ENCODE results near the gene RC3H2.

The RC3H2 gene

GRCh38 chr9:122923947-122924346 is 18.8 kb upstream of the RC3H2 start:
- TF ChIP-seq REST (IDR thresholded peaks at IDR 0.05; ENCODE audit: insufficient read depth in 1 of 2, low read depth in 2 of 2, low read length in 2 of 2) = no peak
- TF ChIP-seq TAF1 (IDR thresholded peaks at IDR 0.05; ENCODE audit: borderline replicate concordance, insufficient read depth, low read length) = no peak
- TF ChIP-seq POLR2AphosphoS5 (IDR thresholded peaks at IDR 0.05; ENCODE audit: low read depth, low read length) = no peak
- no peak for TF ChIP-seq FOXP2 (optimal IDR thresholded peaks at IDR 0.05; ENCODE audit: borderline replicate concordance, extremely low read depth, extremely low read length, insufficient read depth)
- no peak for TF ChIP-seq SIN3A (IDR thresholded peaks at IDR 0.05; ENCODE audit: borderline replicate concordance, insufficient read depth, low read length)

DNA sequence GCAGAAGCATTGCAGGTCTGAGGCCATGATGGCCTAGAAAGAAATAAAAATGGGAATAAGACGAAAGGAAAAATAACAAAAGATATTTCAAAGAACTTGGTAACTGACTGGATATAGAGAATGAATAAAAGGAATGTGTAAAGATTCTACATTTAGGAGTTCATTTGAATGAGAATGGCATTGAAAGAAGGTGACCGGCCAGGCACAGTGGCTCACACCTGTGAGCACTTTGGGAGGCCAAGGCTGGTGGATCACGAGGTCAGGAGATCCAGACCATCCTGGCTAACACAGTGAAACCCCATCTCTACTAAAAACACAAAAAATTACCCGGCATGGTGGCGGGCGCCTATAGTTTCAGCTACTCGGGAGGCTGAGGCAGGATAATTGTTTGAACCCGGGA is 17.6 kb upstream of the RC3H2 start:
- TF ChIP-seq SIN3A (IDR thresholded peaks at IDR 0.05; ENCODE audit: borderline replicate concordance, insufficient read depth, low read length) (no peak), REST (IDR thresholded peaks at IDR 0.05; ENCODE audit: insufficient read depth in 1 of 2, low read depth in 2 of 2, low read length in 2 of 2) (no peak), FOXP2 (optimal IDR thresholded peaks at IDR 0.05; ENCODE audit: borderline replicate concordance, extremely low read depth, extremely low read length, insufficient read depth) (no peak), TAF1 (IDR thresholded peaks at IDR 0.05; ENCODE audit: borderline replicate concordance, insufficient read depth, low read length) (no peak), POLR2AphosphoS5 (IDR thresholded peaks at IDR 0.05; ENCODE audit: low read depth, low read length) (no peak)

DNA sequence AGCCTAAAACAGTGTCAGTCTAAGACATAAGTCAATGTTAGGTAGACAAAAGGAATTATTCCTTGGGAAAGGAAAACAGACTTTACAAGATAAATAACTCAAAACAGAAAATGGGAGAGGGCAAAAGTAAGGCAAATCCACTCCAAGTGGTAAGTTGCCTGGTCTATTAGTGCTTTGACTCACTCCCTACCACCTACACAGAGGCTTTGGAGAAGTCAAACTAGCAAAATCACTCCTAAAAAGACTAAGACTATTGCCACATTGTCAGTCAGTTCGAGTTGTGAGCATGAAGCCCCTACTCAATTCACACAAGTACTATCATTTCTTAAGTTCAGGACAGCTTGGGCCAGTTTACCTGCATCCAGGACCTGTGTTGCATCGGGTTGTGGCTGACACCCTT is 13.2 kb upstream of the RC3H2 start:
- TF ChIP-seq FOXP2 (optimal IDR thresholded peaks at IDR 0.05; ENCODE audit: borderline replicate concordance, extremely low read depth, extremely low read length, insufficient read depth) = no peak
- TF ChIP-seq POLR2AphosphoS5 (IDR thresholded peaks at IDR 0.05; ENCODE audit: low read depth, low read length) = no peak

- TF ChIP-seq TAF1 (IDR thresholded peaks at IDR 0.05; ENCODE audit: borderline replicate concordance, insufficient read depth, low read length) (peak; percentile 65; the same call in 1 of the 2 replicates), POLR2AphosphoS5 (IDR thresholded peaks at IDR 0.05; ENCODE audit: low read depth, low read length) (peak; percentile 65), REST (IDR thresholded peaks at IDR 0.05; ENCODE audit: insufficient read depth in 1 of 2, low read depth in 2 of 2, low read length in 2 of 2) (0 out of 4 replicates have a peak, but pooled peaks of 1 of the 2 experiments have one; percentile 31), FOXP2 (optimal IDR thresholded peaks at IDR 0.05; ENCODE audit: borderline replicate concordance, extremely low read depth, extremely low read length, insufficient read depth) (no peak), SIN3A (IDR thresholded peaks at IDR 0.05; ENCODE audit: borderline replicate concordance, insufficient read depth, low read length) (peak; percentile 67; the same call in 1 of the 2 replicates)
Measured at GRCh38 chr9:122912964-122913673, 8.0 kb upstream of the RC3H2 start, which contains the start of gene ZBTB6. TSS of gene ZBTB6 (minus strand) at chr9:122913323. CDS start at chr9:122912072, 1,251 bp downstream.

DNA sequence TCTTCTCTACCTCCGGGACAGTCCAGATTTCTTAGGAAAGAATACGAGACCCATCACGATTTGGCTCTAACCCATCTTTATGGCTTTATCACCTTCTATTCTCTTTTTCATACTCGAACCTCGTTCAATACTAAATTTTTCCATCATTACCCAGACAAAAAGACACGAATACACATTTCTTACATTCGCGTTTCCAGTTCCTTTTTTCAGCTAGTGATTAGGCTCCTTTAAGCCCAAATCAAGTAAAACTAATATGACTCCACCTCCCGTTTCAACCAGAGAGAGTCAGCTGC is 7.5 kb upstream of the RC3H2 start:
- TF ChIP-seq FOXP2 (optimal IDR thresholded peaks at IDR 0.05; ENCODE audit: borderline replicate concordance, extremely low read depth, extremely low read length, insufficient read depth) = no peak
- no peak for TF ChIP-seq SIN3A (IDR thresholded peaks at IDR 0.05; ENCODE audit: borderline replicate concordance, insufficient read depth, low read length)
- no peak for TF ChIP-seq TAF1 (IDR thresholded peaks at IDR 0.05; ENCODE audit: borderline replicate concordance, insufficient read depth, low read length)
- TF ChIP-seq POLR2AphosphoS5 (IDR thresholded peaks at IDR 0.05; ENCODE audit: low read depth, low read length) = no peak
- TF ChIP-seq REST (IDR thresholded peaks at IDR 0.05; ENCODE audit: insufficient read depth in 1 of 2, low read depth in 2 of 2, low read length in 2 of 2) = no peak
